Keratinocyte (primary cell): ENCODE results near the gene SDC1. TPM values are rescaled to one million over a fixed set of nuclear protein-coding genes. Genes with fewer than 3 reads are reported as not detected.
"Not testable (repeated sequence)": the region's sequence is repeated elsewhere in the genome, so short reads cannot be mapped to it uniquely, and the experiment has no call there.

Experiments
- DNase-seq: peaks from one replicate; pipeline ENCODE4 v3.0.0-alpha.2; 2011; ENCODE audit warnings: low read depth, missing footprints, low spot score
- FAIRE-seq: peaks from 2 replicates; lab custom pipeline; 2011; peaks lifted over from hg19 to GRCh38; lab: Jason Lieb, UNC
- H2AFZ ChIP-seq: 2 replicates; pipeline ENCODE4 v1.6.0; 2012; ENCODE audit warnings: low read length, control low read depth, inconsistent platforms; ENCODE audit not compliant: control insufficient read depth
- H3K27ac ChIP-seq: 2 replicates; pipeline ENCODE4 v1.5.1; 2011; ENCODE audit warnings: low read length; ENCODE audit not compliant: control insufficient read depth, insufficient read depth
- H3K27me3 ChIP-seq: 3 replicates; pipeline ENCODE4 v1.6.0; 2011; ENCODE audit warnings: low read length; ENCODE audit not compliant: control insufficient read depth, insufficient read depth; ENCODE audit errors: extremely low read depth
- H3K36me3 ChIP-seq, 2 experiments: 2 replicates in 1 of 2; 3 replicates in 1 of 2; pipeline ENCODE4 v1.5.1; 2011; ENCODE audit warnings: low read length in 2 of 2, mild to moderate bottlenecking in 1 of 2; ENCODE audit not compliant: control insufficient read depth in 2 of 2, insufficient read depth in 2 of 2; ENCODE audit errors: extremely low read depth in 1 of 2
- H3K4me1 ChIP-seq: 3 replicates; pipeline ENCODE4 v1.5.1; 2011; ENCODE audit warnings: low read length; ENCODE audit not compliant: control insufficient read depth, insufficient read depth; ENCODE audit errors: extremely low read depth
- H3K4me2 ChIP-seq: 3 replicates; pipeline ENCODE4 v1.6.0; 2011; ENCODE audit warnings: low read depth, low read length; ENCODE audit not compliant: control insufficient read depth, insufficient read depth; ENCODE audit errors: extremely low read depth
- H3K4me3 ChIP-seq, 3 experiments: fragments of 200-600 bp in 1 of 3; sonication (generic) in 1 of 3; 2 replicates in 2 of 3; 3 replicates in 1 of 3; pipeline ENCODE4 v1.5.1; 2011 to 2016; ENCODE audit warnings: low read length in 3 of 3, mild to moderate bottlenecking in 3 of 3, control low read depth in 2 of 3, inconsistent platforms in 1 of 3, low read depth in 1 of 3, mixed read lengths in 1 of 3, mixed run types in 1 of 3, moderate library complexity in 1 of 3; ENCODE audit not compliant: control insufficient read depth in 2 of 3, insufficient read depth in 2 of 3; ENCODE audit errors: extremely low read depth in 1 of 3
- H3K79me2 ChIP-seq: 2 replicates; pipeline ENCODE4 v1.6.0; 2012; ENCODE audit warnings: low read length; ENCODE audit not compliant: control insufficient read depth, insufficient read depth
- H3K9ac ChIP-seq: 3 replicates; pipeline ENCODE4 v1.6.0; 2011; ENCODE audit warnings: low read length; ENCODE audit not compliant: control insufficient read depth, insufficient read depth; ENCODE audit errors: extremely low read depth
- H3K9me1 ChIP-seq: 3 replicates; pipeline ENCODE4 v1.6.0; 2011; ENCODE audit warnings: low read length; ENCODE audit not compliant: control insufficient read depth, insufficient read depth; ENCODE audit errors: extremely low read depth
- H3K9me3 ChIP-seq: 2 replicates; pipeline ENCODE4 v1.5.1; 2012; ENCODE audit warnings: low read depth, low read length; ENCODE audit not compliant: control insufficient read depth
- H4K20me1 ChIP-seq: 3 replicates; pipeline ENCODE4 v1.6.0; 2011; ENCODE audit warnings: low read length; ENCODE audit not compliant: control insufficient read depth, insufficient read depth; ENCODE audit errors: extremely low read depth
- CTCF ChIP-seq, 3 experiments: IDR thresholded peaks in 1 of 3; conservative IDR thresholded peaks in 1 of 3; optimal IDR thresholded peaks in 1 of 3; 2 replicates in 2 of 3; 3 replicates in 1 of 3; pipeline versions ENCODE3 to v1.5.1; 2011; ENCODE audit warnings: low read length in 3 of 3, mild to moderate bottlenecking in 3 of 3, moderate library complexity in 2 of 3, control low read depth in 1 of 3, inconsistent platforms in 1 of 3; ENCODE audit not compliant: insufficient read depth in 2 of 3; ENCODE audit errors: extremely low read depth in 1 of 3
- EZH2 ChIP-seq: IDR thresholded peaks from one replicate; pipeline ENCODE4 v1.6.1; 2012; ENCODE audit warnings: inconsistent platforms, mild to moderate bottlenecking, low read length, moderate library complexity
- dilution Hi-C: fragments of 300-500 bp; cut with MboI; formaldehyde crosslinking; loops from one replicate; pipeline ENCODE4 v1.7.0; 2020; ENCODE audit warnings: low sequenced_read_pairs; ENCODE audit not compliant: extremely low pct_ligation_motif_present
- polyA plus RNA-seq, 5 experiments: library from polyadenylated mRNA; depleted of rRNA in 3 of 5; stranded (reverse) in 3 of 5; stranded (forward) in 1 of 5; unstranded in 1 of 5; fragments of >200 nt; gene quantifications; 1 replicate in 1 of 5; 2 replicates in 3 of 5; 3 replicates in 1 of 5; pipeline versions ENCODE4 v1.2.1 to v1.2.3, GENCODE V29; 2011 to 2012; ENCODE audit warnings: missing spikeins in 2 of 5, low read depth in 1 of 5, low replicate concordance in 1 of 5

The SDC1 gene
- polyA plus RNA-seq, 1 donor (not counting 4 experiments of a cell fraction or from before 2014, with no cell fraction given), result 696 TPM

GRCh38 chr2:20236496-20236895 lies 11.6 kb upstream of the SDC1 start:
- DNase-seq (no peak), FAIRE-seq (peak; percentile 96)
- TF ChIP-seq EZH2 (no peak), CTCF (optimal IDR thresholded peaks at IDR 0.05 in 1 of 3, IDR thresholded peaks at IDR 0.05 in 1 of 3, conservative IDR thresholded peaks at IDR 0.05 in 1 of 3; ENCODE audit: extremely low read depth in 1 of 3, insufficient read depth in 2 of 3, low read length in 3 of 3) (no peak)
- peak overlapping the region in 2 of 3 experiments; percentile 22 to 26 for H3K4me3 ChIP-seq
- no peaks in the 10 kb centered on the region for H3K9me3 ChIP-seq
- no peaks in the 10 kb centered on the region for H4K20me1 ChIP-seq
- H3K4me1 ChIP-seq, result peaks cover 47% of the 10 kb centered on the region
- no peaks in the 10 kb centered on the region for H3K79me2 ChIP-seq
- peak overlapping the region; percentile 61 for H3K9ac ChIP-seq
- H3K27me3 ChIP-seq, result no peaks in the 10 kb centered on the region
- H3K36me3 ChIP-seq, result no peaks in the 10 kb centered on the region
- peak overlapping the region; percentile 22 for H2AFZ ChIP-seq
- dilution Hi-C loops, result no loop called here
- H3K4me2 ChIP-seq, result peak overlapping the region; percentile 69
- H3K9me1 ChIP-seq, result no peaks in the 10 kb centered on the region
- H3K27ac ChIP-seq, result peak overlapping the region; percentile 87

- no peaks in the 10 kb centered on the region for H3K9me1 ChIP-seq
- TF ChIP-seq CTCF (optimal IDR thresholded peaks at IDR 0.05 in 1 of 3, IDR thresholded peaks at IDR 0.05 in 1 of 3, conservative IDR thresholded peaks at IDR 0.05 in 1 of 3; ENCODE audit: extremely low read depth in 1 of 3, insufficient read depth in 2 of 3, low read length in 3 of 3) (no peak), EZH2 (no peak)
- H4K20me1 ChIP-seq, result no peaks in the 10 kb centered on the region
- DNase-seq, result peak; percentile 99
- H3K4me2 ChIP-seq, result peak overlapping the region; percentile 42
- H3K9me3 ChIP-seq, result no peaks in the 10 kb centered on the region
- H3K36me3 ChIP-seq, result no peaks in the 10 kb centered on the region
- FAIRE-seq, result peak; percentile 94
- H3K27me3 ChIP-seq, result no peaks in the 10 kb centered on the region
- H3K9ac ChIP-seq, result peak overlapping the region; percentile 60
- no peak overlapping the region for H3K4me3 ChIP-seq
- dilution Hi-C loops, result no loop called here
- peak overlapping the region; percentile 87 for H3K27ac ChIP-seq
- no peak overlapping the region for H2AFZ ChIP-seq
- H3K79me2 ChIP-seq, result no peaks in the 10 kb centered on the region
- peaks cover 54% of the 10 kb centered on the region for H3K4me1 ChIP-seq
Measured at GRCh38 chr2:20235655-20236305, 10.8 kb upstream of the SDC1 start.

GRCh38 chr2:20234597-20234996 lies 9.7 kb upstream of the SDC1 start:
- H3K4me3 ChIP-seq, H2AFZ ChIP-seq, H3K9me3 ChIP-seq, dilution Hi-C loops, H3K79me2 ChIP-seq, H3K4me2 ChIP-seq, H4K20me1 ChIP-seq, H3K9me1 ChIP-seq, H3K27me3 ChIP-seq, H3K36me3 ChIP-seq, DNase-seq: not testable (repeated sequence)
- peaks cover 58% of the 10 kb centered on the region for H3K4me1 ChIP-seq
- peak overlapping the region; percentile 87 for H3K27ac ChIP-seq
- FAIRE-seq, result peak; percentile 67
- peak overlapping the region; percentile 8 for H3K9ac ChIP-seq
